Adrenal gland (tissue), 12 donors: ENCODE results near the gene UBN1. TPM values are rescaled to one million over a fixed set of nuclear protein-coding genes. Genes with fewer than 3 reads are reported as not detected.

ENCODE experiments used
- DNase-seq, 7 donors: peaks; one replicate each; pipeline ENCODE4 v3.0.0-alpha.2; 2019 to 2020
- H3K27ac ChIP-seq, 5 donors: fragments of 200-600 bp; sonication (generic) in 4 of 5; 1 replicate in 3 of 5; 2 replicates in 2 of 5; pipeline versions ENCODE4 v1.5.1 to v1.8.0; 2016 to 2020; ENCODE audit warnings: mild to moderate bottlenecking in 1 of 5
- H3K27me3 ChIP-seq: fragments of 200-600 bp; 2 replicates; pipeline ENCODE4 v1.8.0; 2021
- H3K36me3 ChIP-seq, 2 donors: fragments of 200-600 bp; replicated peaks in 1 of 2; 1 replicate in 1 of 2; 2 replicates in 1 of 2; pipeline versions ENCODE4 v1.5.1 to v1.8.0; 2018 to 2022
- H3K4me1 ChIP-seq, 2 donors: fragments of 200-600 bp; replicated peaks in 1 of 2; 1 replicate in 1 of 2; 2 replicates in 1 of 2; pipeline versions ENCODE4 v1.5.1 to v1.8.0; 2018 to 2021
- H3K4me3 ChIP-seq, 4 donors: fragments of 200-600 bp; sonication (generic) in 3 of 4; one replicate each; pipeline ENCODE4 v1.5.1; 2016 to 2018
- H3K9me3 ChIP-seq, 3 donors: fragments of 200-600 bp; sonication (generic) in 1 of 3; replicated peaks in 1 of 3; 1 replicate in 2 of 3; 2 replicates in 1 of 3; pipeline versions ENCODE4 v1.5.1 to v1.8.0; 2016 to 2021
- POLR2A ChIP-seq, 2 donors: fragments of 450-650 bp; IDR thresholded peaks; one replicate each; pipeline ENCODE4 v1.6.1; 2017; ENCODE audit warnings: antibody characterized with exemption in 2 of 2, mild to moderate bottlenecking in 2 of 2, moderate library complexity in 1 of 2
- WGBS, 4 donors: extraction: QIAGEN DNeasy Blood & Tissue Kit in 2 of 4; methylation state at CpG; one replicate each; pipeline versions ENCODE4 v1.1.5 to v1.1.7; 2013 to 2017; 5-methylcytosine and 5-hydroxymethylcytosine counted together
- intact Hi-C, 2 donors: fragments of 100-400 bp; cut with DNase I; formaldehyde crosslinking; loops; one replicate each; pipeline versions ENCODE4 v1.14.1 to v1.15.0; 2022 to 2023
- polyA plus RNA-seq, 3 donors: library from polyadenylated mRNA; stranded (reverse); fragments of 200-250 nt in 2 of 3; fragments of 350-450 nt in 1 of 3; fragmentation: Illumina TruSeq in 1 of 3; extraction: RNeasy Lipid Tissue Mini Kit (QIAGEN cat#74804) in 1 of 3; gene quantifications; one replicate each; pipeline ENCODE4 v1.2.3, GENCODE V29; 2013 to 2014
- total RNA-seq, 9 donors: library from RNA; depleted of rRNA in 4 of 9; stranded (reverse); fragments of >200 nt in 4 of 9; fragments of 120-200 nt in 1 of 9; fragmentation: NEBNext Ultra II Directional in 1 of 9; extraction: Animal tissue kit (Norgen Biotek cat#: 25700) in 1 of 9; gene quantifications; one replicate each; pipeline versions ENCODE4 v1.1.0 to v1.2.4, GENCODE V29; 2013 to 2023
- TF ChIP-seq, protein P1 (sequence below), 6 experiments: fragments of 450-650 bp in 4 of 6; fragments of 200-600 bp in 2 of 6; sonication (generic) in 1 of 6; IDR thresholded peaks; 1 replicate in 5 of 6; 2 replicates in 1 of 6; pipeline versions ENCODE4 v1.5.1 to v1.8.0; 2016 to 2021; ENCODE audit warnings: antibody characterized with exemption in 6 of 6, mild to moderate bottlenecking in 2 of 6, moderate library complexity in 1 of 6
- donor health status: healthy with polysubstance abuse.
- donor health status: Bipolar disorder and iron deficiency.
- donor health status: DM: yes; HTN: yes; CAD: no.
- donor health status: DM: no; HTN: no; CAD: no.
- donor health status: DM: no; HTN: no; CAD: no.
- donor health status: DM: yes; HTN: yes; CAD: no.

Gene UBN1
- total and polyA plus RNA-seq, 12 donors = 5.9 to 60.8 (median 28.4) TPM

DNA sequence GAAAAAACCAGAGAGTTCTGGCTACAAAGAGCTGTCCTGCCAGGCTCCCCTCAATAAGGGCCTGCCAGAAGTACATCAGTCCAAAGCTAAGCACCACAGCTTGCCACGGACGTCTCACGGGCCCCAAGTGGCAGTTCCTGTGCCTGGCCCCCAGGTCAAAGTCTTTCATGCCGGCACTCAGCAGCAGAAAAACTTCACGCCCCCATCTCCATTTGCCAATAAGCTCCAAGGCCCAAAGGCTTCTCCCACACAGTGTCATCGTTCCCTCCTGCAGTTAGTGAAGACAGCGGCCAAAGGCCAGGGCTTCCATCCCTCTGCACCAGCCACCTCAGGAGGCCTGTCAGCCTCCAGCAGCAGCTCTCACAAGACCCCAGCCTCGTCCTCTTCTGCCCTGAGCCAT lies 27.4 kb downstream of the UBN1 start:
- intact Hi-C loops = no loop called here
- TF ChIP-seq, protein P1, sequence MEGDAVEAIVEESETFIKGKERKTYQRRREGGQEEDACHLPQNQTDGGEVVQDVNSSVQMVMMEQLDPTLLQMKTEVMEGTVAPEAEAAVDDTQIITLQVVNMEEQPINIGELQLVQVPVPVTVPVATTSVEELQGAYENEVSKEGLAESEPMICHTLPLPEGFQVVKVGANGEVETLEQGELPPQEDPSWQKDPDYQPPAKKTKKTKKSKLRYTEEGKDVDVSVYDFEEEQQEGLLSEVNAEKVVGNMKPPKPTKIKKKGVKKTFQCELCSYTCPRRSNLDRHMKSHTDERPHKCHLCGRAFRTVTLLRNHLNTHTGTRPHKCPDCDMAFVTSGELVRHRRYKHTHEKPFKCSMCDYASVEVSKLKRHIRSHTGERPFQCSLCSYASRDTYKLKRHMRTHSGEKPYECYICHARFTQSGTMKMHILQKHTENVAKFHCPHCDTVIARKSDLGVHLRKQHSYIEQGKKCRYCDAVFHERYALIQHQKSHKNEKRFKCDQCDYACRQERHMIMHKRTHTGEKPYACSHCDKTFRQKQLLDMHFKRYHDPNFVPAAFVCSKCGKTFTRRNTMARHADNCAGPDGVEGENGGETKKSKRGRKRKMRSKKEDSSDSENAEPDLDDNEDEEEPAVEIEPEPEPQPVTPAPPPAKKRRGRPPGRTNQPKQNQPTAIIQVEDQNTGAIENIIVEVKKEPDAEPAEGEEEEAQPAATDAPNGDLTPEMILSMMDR (IDR thresholded peaks at IDR 0.05) = no peak
- no peak for TF ChIP-seq POLR2A (IDR thresholded peaks at IDR 0.05)
- no peak for DNase-seq
- Histone ChIP-seq H3K9me3 (no peaks in the 10 kb centered on the region), H3K4me3 (no peak overlapping the region), H3K27ac (no peak overlapping the region), H3K4me1 (peaks cover 0 to 6% of the 10 kb centered on the region in 2 donors), H3K36me3 (peaks cover 0 to 98% of the 10 kb centered on the region in 2 donors), H3K27me3 (no peaks in the 10 kb centered on the region)
- WGBS, 4 donors = 82 to 91% (median 88%) methylated on average over 7 to 8 of the region's 8 CpGs

DNA sequence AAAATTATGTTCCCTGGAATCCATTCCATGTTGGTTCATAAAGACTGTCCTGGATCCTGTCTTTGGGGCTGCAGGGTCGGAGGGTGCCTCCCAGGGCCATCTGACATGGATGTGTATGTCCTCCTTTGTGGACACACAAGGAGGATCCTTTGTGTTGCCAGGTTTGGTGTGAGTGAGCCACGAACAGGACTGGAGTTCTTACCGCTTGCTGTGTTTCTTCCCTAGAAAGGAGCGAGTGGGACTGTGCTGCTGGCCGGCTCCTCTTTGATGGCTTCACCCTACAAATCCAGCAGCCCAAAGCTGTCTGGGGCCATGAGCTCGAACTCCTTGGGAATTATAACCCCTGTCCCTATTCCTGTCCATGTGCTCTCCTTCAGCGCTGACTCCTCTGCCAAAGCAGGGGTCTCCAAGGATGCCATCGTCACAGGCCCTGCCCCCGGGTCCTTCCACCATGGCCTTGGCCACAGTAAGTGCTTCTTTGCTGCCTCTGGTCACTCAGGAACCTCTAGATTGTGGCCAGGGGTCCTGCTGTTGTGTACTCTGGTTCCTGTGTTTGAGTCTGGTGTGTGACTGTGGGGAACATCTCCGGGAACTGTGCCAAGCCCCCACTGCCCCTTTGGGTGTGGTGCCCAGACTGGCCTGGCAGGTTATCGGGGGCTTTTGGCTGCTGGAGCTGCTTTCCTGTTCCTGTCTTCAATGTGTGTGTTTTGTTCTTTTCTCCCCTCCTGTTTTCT lies 29.5 kb downstream of the UBN1 start:
- DNase-seq = no peak
- intact Hi-C loops = no loop called here
- no peaks in the 10 kb centered on the region for H3K9me3 ChIP-seq
- no peaks in the 10 kb centered on the region for H3K4me1 ChIP-seq
- no peak for TF ChIP-seq POLR2A (IDR thresholded peaks at IDR 0.05)
- TF ChIP-seq, protein P1 (IDR thresholded peaks at IDR 0.05) = no peak
- no peaks in the 10 kb centered on the region for H3K27me3 ChIP-seq
- H3K4me3 ChIP-seq = no peak overlapping the region
- peaks cover 0 to 98% of the 10 kb centered on the region in 2 donors for H3K36me3 ChIP-seq
- no peak overlapping the region for H3K27ac ChIP-seq
- 86 to 94% (median 89%) methylated on average over 7 to 11 of the region's 11 CpGs for WGBS, 4 donors

DNA sequence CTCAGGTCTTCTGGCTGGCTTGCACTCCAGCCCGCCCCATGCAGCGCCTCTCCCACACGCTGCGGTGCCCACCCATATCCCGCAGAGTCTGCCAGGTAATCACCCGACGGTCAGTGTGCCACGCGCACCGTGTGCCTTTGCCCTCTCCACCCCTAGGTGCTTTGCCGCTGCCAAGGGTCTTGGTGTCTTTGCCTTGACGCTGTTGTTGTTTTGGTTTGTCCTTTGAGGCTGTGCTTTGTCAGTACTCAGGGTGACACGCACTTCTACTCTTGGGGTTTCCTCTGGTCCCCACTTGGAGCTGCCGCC lies 30.1 kb downstream of the UBN1 start:
- Histone ChIP-seq H3K36me3 (peaks cover 0 to 97% of the 10 kb centered on the region in 2 donors), H3K27ac (no peak overlapping the region), H3K27me3 (no peaks in the 10 kb centered on the region), H3K4me3 (no peak overlapping the region), H3K4me1 (peaks cover 0 to 5% of the 10 kb centered on the region in 2 donors), H3K9me3 (no peaks in the 10 kb centered on the region)
- intact Hi-C loops = no loop called here
- TF ChIP-seq POLR2A (IDR thresholded peaks at IDR 0.05) = no peak
- 93 to 97% (median 95%) methylated on average over 14 of the region's 14 CpGs for WGBS, 4 donors
- DNase-seq = no peak

DNA sequence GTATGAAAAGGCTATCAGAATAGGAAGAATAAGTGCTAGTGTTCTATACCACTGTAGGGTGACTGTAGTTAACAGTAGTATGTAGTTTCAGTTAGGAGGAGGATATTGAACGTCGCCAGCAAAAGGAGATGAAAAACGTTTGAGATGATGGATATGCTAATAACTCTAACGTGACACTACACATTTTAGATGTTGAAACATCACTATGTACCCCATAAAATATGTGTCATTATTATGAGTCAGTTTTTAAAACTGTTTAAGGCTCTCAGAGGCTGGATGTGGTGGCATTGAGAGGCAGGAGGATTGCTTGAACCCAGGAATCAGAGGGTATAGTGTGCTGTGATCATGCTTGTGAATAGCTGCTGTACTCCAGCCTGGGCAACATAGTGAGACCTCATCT lies 31.8 kb downstream of the UBN1 start:
- Histone ChIP-seq H3K36me3 (peaks cover 0 to 93% of the 10 kb centered on the region in 2 donors), H3K4me3 (no peak overlapping the region), H3K27ac (no peak overlapping the region), H3K4me1 (peaks cover 0 to 12% of the 10 kb centered on the region in 2 donors), H3K9me3 (no peaks in the 10 kb centered on the region), H3K27me3 (no peaks in the 10 kb centered on the region)
- WGBS, 4 donors = 56 to 74% (median 63%) methylated on average over 4 of the region's 4 CpGs
- intact Hi-C loops = no loop called here
- DNase-seq = no peak
- no peak for TF ChIP-seq POLR2A (IDR thresholded peaks at IDR 0.05)
- TF ChIP-seq, protein P1 (IDR thresholded peaks at IDR 0.05) = no peak

DNA sequence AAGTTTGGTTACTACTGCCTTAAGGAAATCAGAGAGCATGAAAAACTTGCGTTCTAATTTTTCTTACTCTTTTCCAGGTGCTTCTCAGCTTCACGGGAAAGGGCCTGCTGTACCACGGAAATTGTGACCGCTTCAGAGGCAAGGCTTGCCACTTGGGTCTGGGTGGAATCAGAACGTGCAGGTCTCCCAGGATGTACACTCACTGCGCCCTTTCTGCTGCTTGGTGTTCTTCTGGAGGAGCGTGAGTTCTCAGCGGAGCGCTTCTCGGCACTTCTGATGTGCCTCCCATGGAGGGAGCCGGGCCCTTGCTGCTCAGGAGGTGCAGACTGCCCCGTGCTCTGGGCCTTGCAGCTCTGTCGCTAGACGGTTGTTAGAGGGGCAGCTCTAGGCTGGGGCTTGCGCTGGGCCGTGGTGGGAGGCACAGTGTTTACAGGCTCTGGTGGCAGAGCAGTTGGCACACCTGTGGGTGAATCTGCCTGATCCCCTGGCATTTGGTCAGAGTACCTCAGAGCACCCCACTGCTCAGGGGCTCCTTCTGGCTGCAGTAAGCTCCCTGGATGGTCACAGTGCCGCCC lies 32.8 kb downstream of the UBN1 start:
- Histone ChIP-seq H3K27me3 (no peaks in the 10 kb centered on the region), H3K9me3 (no peaks in the 10 kb centered on the region), H3K4me3 (no peak overlapping the region), H3K27ac (no peak overlapping the region), H3K36me3 (peaks cover 0 to 93% of the 10 kb centered on the region in 2 donors), H3K4me1 (peaks cover 0 to 12% of the 10 kb centered on the region in 2 donors)
- no peak for TF ChIP-seq POLR2A (IDR thresholded peaks at IDR 0.05)
- TF ChIP-seq, protein P1 (IDR thresholded peaks at IDR 0.05) = no peak
- WGBS, 4 donors = 91 to 97% (median 94%) methylated on average over 12 to 17 of the region's 17 CpGs
- intact Hi-C loops = no loop called here
- no peak for DNase-seq
